GM12878 (cell line): Measurements from ENCODE around the gene PPIA. TPM values are rescaled to one million over a fixed set of nuclear protein-coding genes. Genes with fewer than 3 reads are reported as not detected.

ENCODE experiments used
- ATAC-seq: fragments of 200-7000 bp; cut with Tn5 transposase; 3 replicates; pipeline ENCODE4 v1.9.1; 2020; ENCODE audit warnings: mild to moderate bottlenecking, moderate library complexity
- BruUV-seq: library from RNA; stranded (reverse); fragments of 400-500 nt; replicated peaks from 2 replicates; lab custom pipeline; 2021; lab: Mats Ljungman, UMichigan
- CTCF ChIA-PET: fragments of 300-600 bp; sonication (Branson Sonifier 250); formaldehyde crosslinking; extraction: SDS; loops from one replicate; lab custom pipeline; 2021; ENCODE audit warnings: inconsistent platforms; lab: Yijun Ruan, JAX
- POLR2A ChIA-PET: fragments of 350-600 bp; formaldehyde crosslinking; extraction: SDS; loops from one replicate; lab custom pipeline; 2021; ENCODE audit warnings: inconsistent platforms; lab: Charles Lee
- RAD21 ChIA-PET: fragments of 300-600 bp; sonication (Branson Sonifier 250); formaldehyde crosslinking; loops from one replicate; lab custom pipeline; 2023; ENCODE audit warnings: antibody characterized with exemption; ENCODE audit not compliant: unreplicated experiment; lab: Charles Lee
- SMC1A ChIA-PET: fragments of 300-600 bp; sonication (Branson Sonifier 250); formaldehyde crosslinking; loops from one replicate; lab custom pipeline; 2023; ENCODE audit not compliant: unreplicated experiment, uncharacterized antibody; lab: Charles Lee
- DNase-seq: peaks from one replicate; pipeline ENCODE4 v3.0.0-alpha.2; 2011; ENCODE audit warnings: low read depth, low spot score
- FAIRE-seq: peaks from 3 replicates; lab custom pipeline; 2011; peaks lifted over from hg19 to GRCh38; lab: Jason Lieb, UNC
- H2AFZ ChIP-seq: 2 replicates; pipeline ENCODE4 v1.6.0; 2011; ENCODE audit warnings: low read depth, low read length, control low read depth; ENCODE audit not compliant: control insufficient read depth
- H3K27ac ChIP-seq: 2 replicates; pipeline ENCODE4 v1.5.1; 2011; ENCODE audit warnings: control low read depth; ENCODE audit not compliant: control insufficient read depth, insufficient read depth
- H3K27me3 ChIP-seq, 2 experiments: replicated peaks in 1 of 2; 2 replicates each; pipeline versions ENCODE4 v1.6.0 to v1.6.1; 2011; ENCODE audit warnings: low read length in 1 of 2; ENCODE audit not compliant: control insufficient read depth in 2 of 2, insufficient read depth in 2 of 2
- H3K36me3 ChIP-seq, 2 experiments: 2 replicates each; pipeline ENCODE4 v1.5.1; 2011; ENCODE audit warnings: low read length in 1 of 2; ENCODE audit not compliant: control insufficient read depth in 2 of 2, insufficient read depth in 2 of 2
- H3K4me1 ChIP-seq: 2 replicates; pipeline ENCODE4 v1.6.1; 2011; ENCODE audit warnings: mild to moderate bottlenecking, low read length, moderate library complexity, mixed read lengths; ENCODE audit not compliant: control insufficient read depth, insufficient read depth
- H3K4me2 ChIP-seq: 2 replicates; pipeline ENCODE4 v1.6.0; 2011; ENCODE audit warnings: control low read depth; ENCODE audit not compliant: control insufficient read depth, insufficient read depth
- H3K4me3 ChIP-seq: fragments of 200-600 bp; sonication (generic); 2 replicates; pipeline ENCODE4 v1.5.1; 2016
- H3K79me2 ChIP-seq: 2 replicates; pipeline ENCODE4 v1.6.0; 2011; ENCODE audit warnings: low read length; ENCODE audit not compliant: control insufficient read depth, insufficient read depth
- H3K9ac ChIP-seq: 2 replicates; pipeline ENCODE4 v1.8.0; 2011; ENCODE audit warnings: low read length, control low read depth, mixed read lengths; ENCODE audit not compliant: control insufficient read depth, insufficient read depth
- H3K9me3 ChIP-seq: replicated peaks from 3 replicates; pipeline ENCODE4 v1.5.1; 2011; ENCODE audit warnings: mild to moderate bottlenecking, low read length; ENCODE audit not compliant: control insufficient read depth, insufficient read depth
- H4K20me1 ChIP-seq: 2 replicates; pipeline ENCODE4 v1.6.0; 2011; ENCODE audit not compliant: control insufficient read depth, insufficient read depth
- BACH1 ChIP-seq: fragments of 450-650 bp; IDR thresholded peaks from 2 replicates; pipeline ENCODE4 v1.6.1; 2017; ENCODE audit warnings: mild to moderate bottlenecking, borderline replicate concordance
- CBFB ChIP-seq: IDR thresholded peaks from 2 replicates; pipeline ENCODE4 v1.6.1; 2016; ENCODE audit warnings: antibody characterized with exemption, low read depth
- CREM ChIP-seq: IDR thresholded peaks from 2 replicates; pipeline ENCODE4 v1.6.1; 2014; ENCODE audit warnings: antibody characterized with exemption, low read depth
- MEF2A ChIP-seq: IDR thresholded peaks from 2 replicates; pipeline ENCODE4 v1.6.1; 2011; ENCODE audit warnings: low read depth, mild to moderate bottlenecking, low read length, moderate library complexity; ENCODE audit not compliant: insufficient read depth
- MTA2 ChIP-seq: fragments of 450-650 bp; IDR thresholded peaks from 2 replicates; pipeline ENCODE4 v1.6.1; 2016; ENCODE audit warnings: low read depth, mild to moderate bottlenecking, moderate library complexity
- MTA3 ChIP-seq: IDR thresholded peaks from 2 replicates; pipeline ENCODE4 v1.6.1; 2012; ENCODE audit warnings: low read length, inconsistent platforms, borderline replicate concordance
- NR2C2 ChIP-seq: IDR thresholded peaks from 2 replicates; pipeline ENCODE4 v1.6.1; 2011; ENCODE audit warnings: borderline replicate concordance, low read depth; ENCODE audit not compliant: control insufficient read depth, insufficient read length
- RBBP5 ChIP-seq: fragments of 200-600 bp; sonication (generic); conservative IDR thresholded peaks from 2 replicates; pipeline ENCODE4 v1.6.1; 2016
- SMAD1 ChIP-seq: fragments of 450-650 bp; IDR thresholded peaks from 2 replicates; pipeline ENCODE4 v1.6.1; 2018; ENCODE audit warnings: mild to moderate bottlenecking, low read depth; ENCODE audit not compliant: partially characterized antibody
- SMAD5 ChIP-seq: IDR thresholded peaks from 2 replicates; pipeline ENCODE4 v1.6.1; 2016; ENCODE audit warnings: antibody characterized with exemption, low read depth
- SREBF2 ChIP-seq: IDR thresholded peaks from 2 replicates; pipeline ENCODE4 v1.6.1; 2012; ENCODE audit warnings: mild to moderate bottlenecking, low read length
- USF1 ChIP-seq: IDR thresholded peaks from 2 replicates; pipeline ENCODE4 v1.6.1; 2011; ENCODE audit warnings: borderline replicate concordance, low read depth, mild to moderate bottlenecking, moderate library complexity, mixed read lengths, low read length; ENCODE audit not compliant: insufficient read depth; ENCODE audit errors: extremely low read length
- ZBTB4 ChIP-seq: fragments of 450-650 bp; formaldehyde crosslinking; IDR thresholded peaks from 2 replicates; pipeline ENCODE4 v1.4.0; 2022; ENCODE audit warnings: mild to moderate bottlenecking, moderate library complexity
- ZNF687 ChIP-seq: fragments of 450-650 bp; IDR thresholded peaks from 2 replicates; pipeline ENCODE4 v1.6.1; 2017; ENCODE audit warnings: mild to moderate bottlenecking, moderate library complexity
- WGBS: methylation state at CpG from one replicate; pipeline ENCODE4 v1.1.6; 2016; ENCODE audit warnings: low lambda C conversion rate; ENCODE audit not compliant: insufficient replicate concordance, insufficient coverage; ENCODE audit errors: missing lambda C conversion rate; 5-methylcytosine and 5-hydroxymethylcytosine counted together
- in situ Hi-C: fragments of 300-500 bp; cut with MboI; formaldehyde crosslinking; loops from 9 replicates; pipeline ENCODE4 v1.14.3; 2018; ENCODE audit warnings: mixed read lengths
- intact Hi-C: fragments of 100-400 bp; cut with micrococcal nuclease; formaldehyde crosslinking; loops from one replicate; pipeline ENCODE4 v1.14.2; 2022; ENCODE audit not compliant: unreplicated experiment
- polyA plus RNA-seq, 11 experiments: library from polyadenylated mRNA; depleted of rRNA in 4 of 11; unstranded in 6 of 11; stranded (reverse) in 5 of 11; fragments of >200 nt; fragmentation: Nextera tagmentation in 4 of 11; fragmentation: Illumina TruSeq in 1 of 11; extraction: Ambion mirVana in 4 of 11; extraction: Trizol in 1 of 11; gene quantifications; 1 replicate in 1 of 11; 2 replicates in 10 of 11; pipeline versions ENCODE4 v1.2.1 to v1.2.3, GENCODE V29; 2011 to 2016; ENCODE audit warnings: inconsistent platforms in 2 of 11, missing spikeins in 2 of 11, low read depth in 1 of 11
- total RNA-seq, 4 experiments: library from RNA; depleted of rRNA in 3 of 4; stranded (reverse); fragments of >200 nt in 3 of 4; fragmentation: Illumina TruSeq in 1 of 4; extraction: Trizol in 1 of 4; gene quantifications; 2 replicates each; pipeline versions ENCODE4 v1.2.1 to v1.2.3, GENCODE V29; 2013 to 2021

Gene PPIA
- total and polyA plus RNA-seq, 10 of the 15 experiments (the other 5 are each of a cell fraction or from before 2014, with no cell fraction given) = 2,712 to 7,982 (median 5,027) TPM

- in situ Hi-C loops = no loop called here
- peaks cover 8% of the 10 kb centered on the region; the same call in 1 of the 2 replicates for H3K4me1 ChIP-seq
- peak overlapping the region; percentile 92 for H3K9ac ChIP-seq
- TF ChIP-seq ZNF687 (no peak), SMAD1 (no peak), NR2C2 (no peak), SMAD5 (no peak), ZBTB4 (CRISPR knock-in tag) (no peak), MTA3 (0 out of 2 replicates have a peak, but pooled peaks have one; percentile 35), CBFB (peak; percentile 78), CREM (no peak), SREBF2 (no peak), MTA2 (0 out of 2 replicates have a peak, but pooled peaks have one; percentile 20), MEF2A (0 out of 2 replicates have a peak, but pooled peaks have one; percentile 8), BACH1 (no peak), RBBP5 (no peak), USF1 (no peak)
Observed at GRCh38 chr7:44846816-44847508, 50.5 kb downstream of the PPIA start.

More at GRCh38 chr7:44846816-44847508, 50.5 kb downstream of the PPIA start:
- no peak for DNase-seq
- SMC1A ChIA-PET = interaction anchor here (0.6 to 8.0 kb wide), 27 partner anchors 9 to 273 kb away, joined by 3 to 46 read pairs (median 5); partner anchors contain the start of genes DDX56, OGDH, TMED4 and ZMIZ2
- intact Hi-C loops = loop anchor here (1.0 to 5.0 kb wide), 4 partner anchors 51 to 265 kb away; partner anchors contain the start of genes PPIA and TBRG4
- BruUV-seq = no TSS peak
- H3K36me3 ChIP-seq = no peaks in the 10 kb centered on the region; a peak in 2 of 4 replicates
- H4K20me1 ChIP-seq = no peaks in the 10 kb centered on the region; the same call in 1 of the 2 replicates
- under 1% methylated on average over 12 of the region's 12 CpGs for WGBS
- H3K27me3 ChIP-seq = no peaks in the 10 kb centered on the region
- peak overlapping the region; percentile 86 for H2AFZ ChIP-seq
- RAD21 ChIA-PET = interaction anchor here (0.8 to 4.0 kb wide), 22 partner anchors 8 to 289 kb away, joined by 3 to 46 read pairs (median 6); partner anchors contain the start of genes OGDH, PURB and TMED4
- FAIRE-seq = no peak
- H3K4me3 ChIP-seq = peak overlapping the region; percentile 75
- no peaks in the 10 kb centered on the region for H3K9me3 ChIP-seq
- peak overlapping the region; percentile 68 for H3K4me2 ChIP-seq
- POLR2A ChIA-PET = interaction anchor here (0.5 to 5.0 kb wide), 11 partner anchors 11 to 265 kb away, joined by 3 to 36 read pairs (median 6); partner anchors contain the start of genes PPIA, PURB, TMED4 and ZMIZ2
- H3K27ac ChIP-seq = peak overlapping the region; percentile 87
- ATAC-seq = peak; percentile 29; the same call in 2 of the 3 replicates
- CTCF ChIA-PET = interaction anchor here (0.6 to 4.8 kb wide), 24 partner anchors 10 to 289 kb away, joined by 3 to 41 read pairs (median 5); partner anchors contain the start of genes DDX56, OGDH, PPIA and TMED4
- peaks cover 55% of the 10 kb centered on the region for H3K79me2 ChIP-seq
